NCI-H82 treated with DMSO at 0.1 percent for 48 hours (cell line): Measurements from ENCODE around the gene PRR30.
A peak's percentile ranks its signal among the peaks of the same experiment; 100 is the strongest.

ENCODE experiments used
- DNase-seq: peaks from one replicate; lab custom pipeline; 2025; ENCODE audit not compliant: unreplicated experiment; lab: John Stamatoyannopoulos, UW

The PRR30 gene

GRCh38 chr2:27099334-27099955 is 39.8 kb downstream of the PRR30 start:
- DNase-seq: no peak

- no peak for DNase-seq
Observed at GRCh38 chr2:27097341-27097740, 41.9 kb downstream of the PRR30 start.

- DNase-seq: no peak
Observed at GRCh38 chr2:27096748-27097297, 42.4 kb downstream of the PRR30 start.

- DNase-seq: peak; percentile 54
Observed at GRCh38 chr2:27095745-27096651, 43.2 kb downstream of the PRR30 start.

GRCh38 chr2:27095427-27095744 is 43.8 kb downstream of the PRR30 start:
- DNase-seq: no peak

GRCh38 chr2:27094353-27094984 is 44.7 kb downstream of the PRR30 start:
- no peak for DNase-seq

GRCh38 chr2:27093430-27094352 is 45.5 kb downstream of the PRR30 start:
- DNase-seq: peak; percentile 60

- DNase-seq: no peak
Observed at GRCh38 chr2:27092696-27093429, 46.3 kb downstream of the PRR30 start.

GRCh38 chr2:27091746-27092695 is 47.2 kb downstream of the PRR30 start:
- no peak for DNase-seq

GRCh38 chr2:27089111-27089954 is 49.9 kb downstream of the PRR30 start:
- DNase-seq: no peak

- no peak for DNase-seq
Observed at GRCh38 chr2:27088634-27089033, 50.6 kb downstream of the PRR30 start.

GRCh38 chr2:27087823-27088410 is 51.3 kb downstream of the PRR30 start:
- no peak for DNase-seq
